A549 (cell line): ENCODE data around the gene PDE1C. TPM values are rescaled to one million over a fixed set of nuclear protein-coding genes. Genes with fewer than 3 reads are reported as not detected.
"Not testable (repeated sequence)": the region's sequence is repeated elsewhere in the genome, so short reads cannot be mapped to it uniquely, and the experiment has no call there.

ENCODE experiments used
- ATAC-seq, 2 experiments: fragments of 200-7000 bp in 1 of 2; fragments of >200 bp in 1 of 2; cut with Nextera tagmentation in 1 of 2; cut with Tn5 transposase in 1 of 2; 3 replicates each; pipeline versions ENCODE4 v1.8.0 to v1.9.1; 2018 to 2020; ENCODE audit warnings: mild to moderate bottlenecking in 1 of 2, moderate library complexity in 1 of 2
- CTCF ChIA-PET: fragments of 300-600 bp; sonication (Branson Sonifier 250); formaldehyde crosslinking; extraction: SDS; loops from one replicate; lab custom pipeline; 2021; ENCODE audit warnings: antibody characterized with exemption, inconsistent platforms; lab: Yijun Ruan, JAX
- POLR2A ChIA-PET: fragments of 350-600 bp; formaldehyde crosslinking; extraction: SDS; loops from one replicate; lab custom pipeline; 2021; ENCODE audit warnings: antibody characterized with exemption, inconsistent platforms; lab: Yijun Ruan, JAX
- DNase-seq, 2 experiments: peaks; one replicate each; pipeline versions ENCODE4 v3.0.0 to v3.0.0-alpha.2; 2011 to 2016; ENCODE audit warnings: low read depth in 1 of 2, low spot score in 1 of 2
- FAIRE-seq: peaks from 2 replicates; lab custom pipeline; 2011; peaks lifted over from hg19 to GRCh38; lab: Jason Lieb, UNC
- H3K27ac ChIP-seq, 2 experiments: fragments of >200 bp; sonication (Bioruptor Twin); formaldehyde crosslinking; 3 replicates each; pipeline ENCODE4 v1.5.1; 2016 to 2017
- H3K4me1 ChIP-seq: fragments of >200 bp; sonication (Bioruptor Twin); formaldehyde crosslinking; 3 replicates; pipeline ENCODE4 v1.6.1; 2016
- H3K4me2 ChIP-seq: fragments of >200 bp; sonication (Bioruptor Twin); formaldehyde crosslinking; 3 replicates; pipeline ENCODE4 v1.6.1; 2016
- H3K4me3 ChIP-seq: fragments of >200 bp; sonication (Bioruptor Twin); formaldehyde crosslinking; 3 replicates; pipeline ENCODE4 v1.5.1; 2016
- H3K9me3 ChIP-seq: fragments of >200 bp; sonication (Bioruptor Twin); formaldehyde crosslinking; 3 replicates; pipeline ENCODE4 v1.6.1; 2016
- CHD4 ChIP-seq: fragments of 200-600 bp; sonication (generic); IDR thresholded peaks from 2 replicates; pipeline ENCODE4 v1.6.1; 2016; ENCODE audit warnings: antibody characterized with exemption, mild to moderate bottlenecking, borderline replicate concordance
- E2F6 ChIP-seq: IDR thresholded peaks from 2 replicates; pipeline ENCODE4 v1.6.1; 2012; ENCODE audit warnings: low read depth, borderline replicate concordance
- EHMT2 ChIP-seq: fragments of 200-600 bp; sonication (generic); IDR thresholded peaks from 2 replicates; pipeline ENCODE4 v1.6.1; 2016; ENCODE audit warnings: antibody characterized with exemption, low read depth, mild to moderate bottlenecking, moderate library complexity
- EP300 ChIP-seq, 2 experiments: fragments of >200 bp; sonication (Bioruptor Twin); formaldehyde crosslinking; IDR thresholded peaks; 2 replicates in 1 of 2; 3 replicates in 1 of 2; pipeline ENCODE4 v1.6.1; 2016 to 2017
- FOSL2 ChIP-seq, 2 experiments: fragments of 450-650 bp in 1 of 2; fragments of >200 bp in 1 of 2; sonication (Bioruptor Twin) in 1 of 2; formaldehyde crosslinking; IDR thresholded peaks; 2 replicates each; pipeline versions ENCODE4 v1.5.0 to v1.6.1; 2016 to 2020; ENCODE audit warnings: mild to moderate bottlenecking in 1 of 2, moderate library complexity in 1 of 2
- HES2 ChIP-seq: fragments of >200 bp; sonication (Bioruptor Twin); formaldehyde crosslinking; IDR thresholded peaks from 2 replicates; pipeline ENCODE4 v1.6.1; 2016
- HEYL ChIP-seq: fragments of 250-450 bp; sonication (Bioruptor Pico); IDR thresholded peaks from 2 replicates; pipeline ENCODE4 v1.8.0; 2021; ENCODE audit warnings: mild to moderate bottlenecking, moderate library complexity
- HMGXB4 ChIP-seq: fragments of 250-450 bp; sonication (Bioruptor Pico); IDR thresholded peaks from 2 replicates; pipeline ENCODE4 v1.5.0; 2021; ENCODE audit warnings: mild to moderate bottlenecking, moderate library complexity, borderline replicate concordance
- KDM1A ChIP-seq: fragments of 200-600 bp; sonication (generic); IDR thresholded peaks from 2 replicates; pipeline ENCODE4 v1.6.1; 2016; ENCODE audit warnings: low read depth, mild to moderate bottlenecking
- NFE2L2 ChIP-seq: fragments of 150-350 bp; conservative IDR thresholded peaks from 2 replicates; pipeline ENCODE4 v1.6.1; 2014; ENCODE audit warnings: low read length
- PHF8 ChIP-seq: fragments of 200-600 bp; sonication (generic); IDR thresholded peaks from 2 replicates; pipeline ENCODE4 v1.6.1; 2016; ENCODE audit warnings: low read depth, mild to moderate bottlenecking, antibody characterized with exemption, moderate library complexity, borderline replicate concordance
- POLR2A ChIP-seq: IDR thresholded peaks from 2 replicates; pipeline ENCODE4 v1.6.1; 2012; ENCODE audit warnings: mild to moderate bottlenecking, low read length
- RAD21 ChIP-seq, 2 experiments: fragments of >200 bp in 1 of 2; sonication (Bioruptor Twin) in 1 of 2; formaldehyde crosslinking in 1 of 2; IDR thresholded peaks in 1 of 2; conservative IDR thresholded peaks in 1 of 2; 2 replicates in 1 of 2; 3 replicates in 1 of 2; pipeline ENCODE4 v1.6.1; 2012 to 2018; ENCODE audit warnings: inconsistent platforms in 1 of 2
- RCOR1 ChIP-seq: fragments of 150-350 bp; IDR thresholded peaks from 2 replicates; pipeline ENCODE4 v1.6.1; 2014; ENCODE audit warnings: antibody characterized with exemption, low read length, low read depth
- RFX5 ChIP-seq: fragments of 450-650 bp; IDR thresholded peaks from 2 replicates; pipeline ENCODE4 v1.7.1; 2014; ENCODE audit warnings: antibody characterized with exemption, mild to moderate bottlenecking, moderate library complexity
- RNF2 ChIP-seq: fragments of 200-600 bp; sonication (generic); IDR thresholded peaks from 2 replicates; pipeline ENCODE4 v1.6.1; 2016; ENCODE audit warnings: low read depth, mild to moderate bottlenecking, antibody characterized with exemption, moderate library complexity, borderline replicate concordance
- USF2 ChIP-seq: fragments of 450-650 bp; IDR thresholded peaks from 2 replicates; pipeline ENCODE4 v1.6.1; 2014; ENCODE audit warnings: antibody characterized with exemption
- WGBS: methylation state at CpG from one replicate; pipeline ENCODE4 v1.1.6; 2017; ENCODE audit errors: missing lambda C conversion rate; 5-methylcytosine and 5-hydroxymethylcytosine counted together
- polyA plus RNA-seq, 4 experiments: library from polyadenylated mRNA; depleted of rRNA in 3 of 4; stranded (reverse); fragments of >200 nt; fragmentation: RNase III in 1 of 4; extraction: RNeasy Plus Mini Kit Qiagen cat#74134 plus additional on column Dnase treatment in 1 of 4; gene quantifications; 2 replicates in 3 of 4; 3 replicates in 1 of 4; pipeline ENCODE4 v1.2.3, GENCODE V29; 2011 to 2017

Gene PDE1C
- polyA plus RNA-seq, 2 of the 4 experiments (the other 2 are of a cell fraction): 8.0 to 11.0 TPM

GRCh38 chr7:31833625-31834024 is 236.6 kb downstream of the PDE1C start:
- H3K4me3 ChIP-seq, CTCF ChIA-PET, H3K4me2 ChIP-seq, H3K27ac ChIP-seq, DNase-seq, H3K4me1 ChIP-seq, H3K9me3 ChIP-seq, ATAC-seq, FAIRE-seq, POLR2A ChIA-PET: not testable (repeated sequence)
- WGBS: 93% methylated on average over 3 of the region's 3 CpGs

- H3K4me2 ChIP-seq: no peak overlapping the region
- no peak overlapping the region for H3K4me3 ChIP-seq
- no peak for TF ChIP-seq E2F6
- TF ChIP-seq HEYL: no peak
- no peak for TF ChIP-seq CHD4
- ChIA-PET POLR2A (no interaction called here), CTCF (interaction anchor here (1.2 kb wide), 1 partner anchor 337 kb away, joined by 3 read pairs; no protein-coding TSS in a partner anchor)
- ATAC-seq (no peak), DNase-seq (peak in 1 of 2 experiments; percentile 11), FAIRE-seq (no peak)
- no peak overlapping the region for H3K27ac ChIP-seq
- peaks cover 8% of the 10 kb centered on the region; the same call in 1 of the 3 replicates for H3K4me1 ChIP-seq
- H3K9me3 ChIP-seq: no peaks in the 10 kb centered on the region
These were observed 241.7 kb downstream of the PDE1C start for GRCh38 chr7:31828520-31828919.

- Histone ChIP-seq H3K9me3 (no peaks in the 10 kb centered on the region), H3K4me2 (no peak overlapping the region), H3K4me3 (no peak overlapping the region), H3K27ac (no peak overlapping the region), H3K4me1 (peaks cover 6% of the 10 kb centered on the region; the same call in 1 of the 3 replicates)
- ATAC-seq (no peak), DNase-seq (no peak), FAIRE-seq (no peak)
- TF ChIP-seq HES2 (no peak), POLR2A (no peak), RAD21 (conservative IDR thresholded peaks at IDR 0.05 in 1 of 2, IDR thresholded peaks at IDR 0.05 in 1 of 2) (no peak), FOSL2 (IDR thresholded peaks at IDR 0.05) (no peak), FOSL2 (CRISPR knock-in tag; IDR thresholded peaks at IDR 0.05) (no peak)
- POLR2A ChIA-PET: no interaction called here
- CTCF ChIA-PET: interaction anchor here (1.1 to 2.5 kb wide), 4 partner anchors 9 to 382 kb away, joined by 3 to 6 read pairs (median 4); no protein-coding TSS in a partner anchor
These were observed 244.6 kb downstream of the PDE1C start for GRCh38 chr7:31825576-31825975.

DNA sequence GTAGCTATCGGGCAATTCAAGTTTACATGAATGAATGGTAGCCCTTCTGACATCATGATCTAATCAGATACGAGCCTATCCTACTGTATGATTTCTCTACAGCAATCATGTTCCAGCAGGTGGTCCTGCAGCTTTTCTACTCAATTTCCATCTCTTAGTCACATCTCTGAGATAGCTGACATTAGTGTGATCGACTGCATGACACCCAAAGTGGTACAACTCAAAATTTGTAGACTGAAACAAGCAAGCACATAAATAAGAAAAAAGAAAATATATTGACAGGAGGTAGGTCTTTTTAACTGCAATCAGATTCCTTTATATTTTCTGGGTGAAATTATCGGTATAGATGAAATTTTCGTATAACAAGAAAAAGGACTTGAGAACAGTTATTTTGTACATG is 251.2 kb downstream of the PDE1C start:
- no peak for ATAC-seq
- ChIA-PET CTCF (interaction anchor here (1.6 kb wide), 1 partner anchor 391 kb away, joined by 3 read pairs; no protein-coding TSS in a partner anchor), POLR2A (no interaction called here)
- WGBS: 91% methylated on average over 5 of the region's 5 CpGs
- Histone ChIP-seq H3K4me1 (peaks cover 12% of the 10 kb centered on the region), H3K4me3 (no peak overlapping the region), H3K9me3 (no peaks in the 10 kb centered on the region), H3K4me2 (no peak overlapping the region), H3K27ac (no peak overlapping the region)
- DNase-seq: no peak
- no peak for FAIRE-seq
- TF ChIP-seq EHMT2 (no peak), RNF2 (no peak), KDM1A (no peak), PHF8 (no peak), RCOR1 (no peak), HMGXB4 (CRISPR knock-in tag) (no peak), EP300 (IDR thresholded peaks at IDR 0.05) (no peak), RFX5 (no peak), USF2 (no peak), NFE2L2 (no peak)
